ENCODE data around the gene DMXL1.

Gene DMXL1

DNA sequence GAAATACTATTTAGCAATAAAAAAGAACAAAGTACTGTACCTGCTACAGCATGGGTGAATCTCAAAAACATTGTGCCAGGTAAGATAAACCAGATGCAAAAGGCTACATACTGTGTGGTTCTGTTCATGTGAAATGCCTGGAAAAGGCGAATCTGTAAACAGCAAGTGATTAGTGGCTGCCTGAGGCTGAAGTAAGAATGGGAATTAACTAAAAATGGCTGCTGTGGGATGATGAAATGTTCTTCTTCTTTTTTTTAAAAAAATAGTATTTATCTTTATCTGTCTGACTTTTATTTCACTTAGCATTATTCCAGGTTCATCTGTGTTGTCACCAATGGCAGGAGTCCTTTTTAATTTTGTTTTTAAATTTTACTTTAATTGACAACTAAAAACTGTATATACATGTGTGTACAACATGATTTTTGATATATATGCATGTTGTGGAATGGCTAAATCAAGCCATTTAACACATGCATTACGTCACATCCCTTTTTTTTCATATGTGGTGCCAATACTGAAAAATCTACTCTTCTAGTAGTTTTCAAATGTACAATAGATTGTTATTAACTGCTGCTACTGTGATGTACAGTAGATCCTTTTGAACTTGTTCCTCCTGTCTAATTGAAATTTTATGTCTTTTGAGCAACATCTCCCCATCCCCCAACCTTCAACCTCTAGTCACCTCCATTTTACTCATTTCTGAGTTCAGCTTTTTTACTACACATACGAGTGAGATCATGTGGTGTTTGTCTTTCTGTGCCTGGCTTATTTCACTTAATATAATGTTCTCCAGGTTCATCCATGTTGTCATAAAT is 222.0 kb downstream of the DMXL1 start:
- DNase-seq: no peak

DNA sequence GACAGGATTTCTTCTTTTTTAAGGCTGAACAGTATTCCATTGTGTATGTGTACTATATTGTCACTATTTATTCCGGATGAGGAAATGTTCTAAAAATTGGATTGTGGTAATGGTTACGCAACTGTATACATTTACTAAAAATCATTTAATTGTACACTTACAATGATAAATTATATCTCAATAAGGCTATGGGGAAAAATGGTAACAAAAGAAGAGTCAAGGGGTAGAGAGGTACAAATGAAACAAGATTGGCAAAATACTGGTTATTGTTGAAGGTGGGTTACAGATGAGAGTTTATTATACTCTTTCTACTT is 222.6 kb downstream of the DMXL1 start:
- no peak for DNase-seq
